Epithelial cell of proximal tubule (primary cell): ENCODE data around the gene UPK2. TPM values are rescaled to one million over a fixed set of nuclear protein-coding genes. Genes with fewer than 3 reads are reported as not detected.

ENCODE experiments used
- DNase-seq: peaks from one replicate; pipeline ENCODE4 v3.0.0-alpha.2; 2011; ENCODE audit warnings: low read depth
- H3K4me3 ChIP-seq: 2 replicates; pipeline ENCODE4 v1.5.1; 2011; ENCODE audit warnings: low read depth, mild to moderate bottlenecking, low read length
- total RNA-seq: library from RNA; depleted of rRNA; stranded (reverse); fragments of >200 nt; gene quantifications from 2 replicates; pipeline ENCODE4 v1.2.3, GENCODE V29; 2015
- TF ChIP-seq, protein P1 (sequence below): conservative IDR thresholded peaks from 2 replicates; pipeline ENCODE4 v1.5.1; 2012; ENCODE audit warnings: low read depth, mild to moderate bottlenecking, low read length

UPK2 gene
- total RNA-seq, 1 donor from 2014 or later = not detected

DNA sequence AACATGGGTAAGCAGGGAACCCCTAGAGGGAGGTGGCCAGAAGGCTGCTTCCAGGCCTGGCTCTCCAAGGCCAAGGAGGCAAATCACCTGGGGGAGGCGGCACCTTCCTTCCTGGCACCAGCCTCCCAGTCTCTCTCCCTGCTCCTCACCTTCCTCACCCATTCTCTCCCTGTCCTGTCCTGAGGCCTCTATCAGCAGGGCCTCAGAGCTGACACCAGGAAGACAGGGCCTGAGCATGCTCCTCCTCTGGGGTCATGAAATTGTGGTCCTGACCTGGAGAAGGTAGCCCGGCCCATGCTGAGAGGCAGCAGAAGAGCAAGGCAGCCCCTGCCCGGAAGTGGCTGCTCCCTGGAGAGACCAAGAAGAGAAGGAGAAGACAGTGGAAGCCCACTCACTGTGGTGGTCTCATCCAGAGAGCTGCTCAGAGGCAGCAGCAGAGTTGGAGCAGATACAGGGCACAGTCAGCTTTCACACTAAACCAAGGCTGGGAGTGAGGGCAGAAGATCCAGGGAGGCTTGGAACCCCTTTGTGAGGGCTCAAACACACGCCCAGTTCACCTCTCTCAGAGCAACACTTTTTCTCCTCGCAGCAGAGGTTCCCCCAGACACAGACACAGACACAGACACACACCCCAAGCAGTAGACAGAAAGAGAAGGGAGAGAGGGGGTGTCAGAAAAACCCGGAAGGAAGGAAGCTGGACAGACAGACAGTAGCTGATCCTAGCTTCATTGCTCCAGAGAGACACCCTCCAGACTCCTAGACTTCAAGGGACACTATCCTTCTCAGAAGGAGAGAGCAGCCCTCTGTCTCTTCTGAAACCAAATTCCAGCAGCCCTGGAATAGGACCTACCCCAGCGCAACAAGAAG, 32.1 kb upstream of the UPK2 start:
- TF ChIP-seq, protein P1, sequence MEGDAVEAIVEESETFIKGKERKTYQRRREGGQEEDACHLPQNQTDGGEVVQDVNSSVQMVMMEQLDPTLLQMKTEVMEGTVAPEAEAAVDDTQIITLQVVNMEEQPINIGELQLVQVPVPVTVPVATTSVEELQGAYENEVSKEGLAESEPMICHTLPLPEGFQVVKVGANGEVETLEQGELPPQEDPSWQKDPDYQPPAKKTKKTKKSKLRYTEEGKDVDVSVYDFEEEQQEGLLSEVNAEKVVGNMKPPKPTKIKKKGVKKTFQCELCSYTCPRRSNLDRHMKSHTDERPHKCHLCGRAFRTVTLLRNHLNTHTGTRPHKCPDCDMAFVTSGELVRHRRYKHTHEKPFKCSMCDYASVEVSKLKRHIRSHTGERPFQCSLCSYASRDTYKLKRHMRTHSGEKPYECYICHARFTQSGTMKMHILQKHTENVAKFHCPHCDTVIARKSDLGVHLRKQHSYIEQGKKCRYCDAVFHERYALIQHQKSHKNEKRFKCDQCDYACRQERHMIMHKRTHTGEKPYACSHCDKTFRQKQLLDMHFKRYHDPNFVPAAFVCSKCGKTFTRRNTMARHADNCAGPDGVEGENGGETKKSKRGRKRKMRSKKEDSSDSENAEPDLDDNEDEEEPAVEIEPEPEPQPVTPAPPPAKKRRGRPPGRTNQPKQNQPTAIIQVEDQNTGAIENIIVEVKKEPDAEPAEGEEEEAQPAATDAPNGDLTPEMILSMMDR = no peak
- H3K4me3 ChIP-seq = peak overlapping the region; percentile 98
- DNase-seq = no peak

DNA sequence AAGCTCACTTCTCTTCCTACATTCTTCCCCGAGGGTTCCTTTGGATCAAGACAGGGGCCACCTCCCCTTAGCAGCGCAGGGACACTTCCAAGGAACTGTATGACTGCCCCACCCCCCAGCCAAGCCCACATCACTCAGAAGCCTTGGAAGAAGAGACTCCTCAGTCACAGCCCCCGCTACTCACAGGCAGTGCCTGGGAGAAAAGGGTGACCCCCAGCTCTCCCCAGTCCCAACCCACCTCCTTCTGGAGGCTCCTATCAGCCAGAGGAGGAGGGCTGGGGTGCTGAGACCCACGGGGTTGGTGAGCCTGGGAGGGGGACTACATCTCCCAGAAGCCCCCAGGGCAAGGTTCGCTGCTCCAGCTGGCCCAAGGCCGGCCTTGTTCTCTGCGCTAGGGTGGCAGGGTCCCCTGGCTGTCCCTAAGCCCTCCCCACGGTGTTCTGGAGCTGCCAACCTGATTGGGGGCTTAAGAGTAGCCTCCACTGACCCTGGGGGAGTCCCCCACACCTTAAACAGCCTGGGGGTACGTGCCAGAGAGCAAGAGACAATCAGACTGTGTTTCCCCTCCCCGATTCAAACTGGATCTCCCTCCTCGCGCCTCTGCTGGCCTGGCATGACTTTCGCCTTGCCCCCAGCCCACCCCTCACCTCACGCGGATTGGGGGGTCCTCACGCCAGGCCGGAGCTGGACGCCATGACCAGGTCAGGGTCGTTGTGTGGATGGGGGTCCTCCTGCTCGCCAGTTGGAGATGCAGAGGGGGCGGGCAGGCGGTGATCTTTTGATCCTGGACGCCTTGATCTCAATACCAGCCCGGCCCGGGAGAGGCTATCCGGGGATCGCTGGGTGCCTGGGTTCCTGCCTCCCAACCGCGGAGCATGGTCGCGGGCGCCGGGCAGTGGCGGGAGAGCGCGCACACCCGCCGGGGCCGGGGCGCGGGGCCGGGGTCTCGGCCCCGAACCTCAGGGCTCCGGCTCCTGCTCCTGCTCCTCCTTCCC, 31.2 kb upstream of the UPK2 start:
- H3K4me3 ChIP-seq = peak overlapping the region; percentile 98
- TF ChIP-seq, protein P1 = no peak
- no peak for DNase-seq

DNA sequence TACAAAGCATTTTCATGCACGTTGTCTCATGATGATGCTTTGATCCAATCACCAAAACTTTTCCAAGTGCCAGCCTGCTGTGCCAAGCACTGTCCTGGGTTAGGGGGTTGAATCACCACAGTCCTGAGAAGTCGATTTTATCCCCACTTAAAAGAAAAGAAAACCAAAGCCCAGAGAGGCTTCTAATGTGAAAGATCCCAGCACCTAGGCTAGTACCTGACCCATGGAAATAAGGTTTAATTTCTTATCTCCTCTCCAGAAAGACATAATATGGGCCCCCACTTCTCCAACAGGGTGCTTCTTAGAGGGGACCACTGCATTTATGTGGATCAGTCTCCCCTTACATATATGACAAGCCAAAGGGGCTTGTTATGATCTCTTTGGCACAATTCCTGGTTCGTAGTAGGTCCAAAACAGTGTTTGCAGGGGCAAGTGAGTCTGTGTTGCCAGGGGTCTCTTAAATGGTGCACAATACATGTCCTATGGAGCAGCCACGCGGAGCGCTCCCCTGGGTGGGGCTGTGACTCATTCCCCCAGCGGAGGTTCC, 28.5 kb upstream of the UPK2 start:
- TF ChIP-seq, protein P1 = no peak
- DNase-seq = no peak
- peak overlapping the region; percentile 63 for H3K4me3 ChIP-seq

DNA sequence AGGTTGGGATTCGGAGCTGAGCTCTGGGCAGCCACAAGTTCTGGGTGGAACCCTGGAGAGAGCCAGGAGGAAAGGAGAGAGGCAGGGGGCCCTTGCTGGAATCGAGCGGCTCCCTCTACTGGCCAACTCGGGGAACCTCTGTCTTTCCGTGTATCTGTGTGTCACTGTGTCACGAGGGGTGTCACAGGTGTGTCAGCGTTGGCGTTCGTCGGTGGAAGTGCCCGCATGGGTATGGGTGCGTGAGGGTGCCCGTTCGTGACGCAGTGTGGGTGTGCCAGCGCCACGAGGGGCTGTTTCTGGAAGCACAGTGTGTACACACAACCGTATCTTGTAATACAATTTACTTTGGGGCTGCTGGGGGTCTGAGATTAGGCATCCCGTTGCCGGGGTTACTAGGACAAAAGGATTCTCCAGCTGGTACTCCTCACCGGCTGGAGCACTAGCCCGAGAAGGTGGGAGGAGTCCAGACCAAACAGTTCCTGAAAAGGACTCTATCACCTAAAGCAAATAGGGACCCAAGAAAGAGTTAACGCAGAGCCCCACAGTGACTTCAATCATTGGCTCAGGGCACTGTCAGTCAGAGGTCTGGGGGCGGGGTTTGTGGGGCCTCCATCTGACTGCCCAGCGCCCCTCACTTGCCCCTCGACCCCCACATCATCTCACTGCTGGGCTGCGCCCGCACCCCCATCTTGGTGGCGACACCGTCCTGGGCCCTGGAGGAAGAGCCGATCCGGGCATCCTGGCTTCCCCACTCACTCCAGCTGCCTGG, 27.8 kb upstream of the UPK2 start:
- H3K4me3 ChIP-seq = peak overlapping the region; percentile 63
- TF ChIP-seq, protein P1 = peak; percentile 90
- DNase-seq = no peak

DNA sequence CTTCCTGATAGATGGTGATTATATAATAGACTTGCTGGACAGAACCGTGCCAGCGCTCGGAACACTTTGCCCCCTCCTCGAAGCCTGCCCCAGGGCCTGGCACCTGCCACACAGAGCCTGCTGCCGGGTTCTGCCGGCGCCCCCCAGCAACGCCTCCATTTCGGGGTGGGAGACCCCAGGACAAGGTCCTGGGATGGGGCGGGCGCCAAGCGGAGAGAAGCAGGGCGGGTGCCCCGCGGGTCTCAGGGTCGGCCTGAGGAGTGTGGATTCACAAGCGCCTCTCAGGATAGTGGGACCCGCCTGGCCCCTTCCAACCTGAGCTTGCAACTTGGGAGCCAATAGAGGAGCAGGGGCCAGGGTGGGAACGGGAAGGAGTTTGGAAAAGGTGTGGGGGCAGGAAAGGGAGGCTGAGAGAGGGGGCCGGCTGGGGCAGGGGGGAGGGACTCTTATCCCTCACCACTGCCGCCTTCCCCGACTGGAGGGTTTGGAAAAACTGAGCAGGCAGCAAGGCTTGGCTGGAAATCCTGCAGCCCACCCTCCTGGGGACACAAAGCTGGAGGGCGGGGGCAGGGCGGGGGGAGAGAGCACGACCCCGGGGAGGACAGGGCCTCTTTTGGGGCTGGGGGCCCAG, 27.1 kb upstream of the UPK2 start:
- no peak for DNase-seq
- TF ChIP-seq, protein P1 = no peak

More for the DNA sequence above, 27.1 kb upstream of the UPK2 start:
- H3K4me3 ChIP-seq = peak overlapping the region; percentile 63
